ENCODE results near the gene LIN52.

The LIN52 gene

GRCh38 chr14:74207943-74208342 lies 123.2 kb downstream of the LIN52 start:
- DNase-seq (ENCODE audit: low read depth, low spot score), result no peak
- peak; percentile 3 for TF ChIP-seq CTCF (IDR thresholded peaks at IDR 0.05; ENCODE audit: low read depth, low read length)

DNA sequence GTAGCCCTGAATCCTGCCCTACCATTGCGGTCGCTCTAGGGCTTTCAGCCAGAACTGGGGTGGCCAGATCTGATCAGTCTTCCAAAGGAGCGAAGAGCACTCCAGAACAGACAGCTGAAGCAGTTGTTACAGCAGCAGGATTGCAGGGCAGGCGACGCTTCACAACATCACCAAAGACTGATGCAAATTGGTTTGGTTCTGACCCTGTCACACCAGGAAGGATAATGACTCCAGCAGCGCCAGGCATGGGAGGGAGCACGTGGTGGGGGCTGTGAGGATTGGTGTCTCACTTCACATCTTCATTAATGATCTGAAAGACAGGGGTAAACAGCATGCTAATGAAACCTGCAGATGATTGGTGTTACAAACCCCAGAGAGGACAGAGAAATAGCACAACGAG lies 123.9 kb downstream of the LIN52 start:
- in situ Hi-C loops (cut with HindIII; ENCODE audit: low sequenced_read_pairs), result no loop called here
- no peak for TF ChIP-seq CTCF (IDR thresholded peaks at IDR 0.05; ENCODE audit: low read depth, low read length)
- no peak for DNase-seq (ENCODE audit: low read depth, low spot score)
- H3K4me3 ChIP-seq (ENCODE audit: low read depth, low read length), result no peak overlapping the region

More at GRCh38 chr14:74207943-74208342, 123.2 kb downstream of the LIN52 start:
- no peak overlapping the region for H3K4me3 ChIP-seq (ENCODE audit: low read depth, low read length)
- in situ Hi-C loops (cut with HindIII; ENCODE audit: low sequenced_read_pairs), result no loop called here

GRCh38 chr14:74211945-74212580 lies 127.3 kb downstream of the LIN52 start:
- H3K4me3 ChIP-seq (ENCODE audit: low read depth, low read length), result no peak overlapping the region
- no peak for DNase-seq (ENCODE audit: low read depth, low spot score)
- no peak for TF ChIP-seq CTCF (IDR thresholded peaks at IDR 0.05; ENCODE audit: low read depth, low read length)
- in situ Hi-C loops (cut with HindIII; ENCODE audit: low sequenced_read_pairs), result no loop called here

DNA sequence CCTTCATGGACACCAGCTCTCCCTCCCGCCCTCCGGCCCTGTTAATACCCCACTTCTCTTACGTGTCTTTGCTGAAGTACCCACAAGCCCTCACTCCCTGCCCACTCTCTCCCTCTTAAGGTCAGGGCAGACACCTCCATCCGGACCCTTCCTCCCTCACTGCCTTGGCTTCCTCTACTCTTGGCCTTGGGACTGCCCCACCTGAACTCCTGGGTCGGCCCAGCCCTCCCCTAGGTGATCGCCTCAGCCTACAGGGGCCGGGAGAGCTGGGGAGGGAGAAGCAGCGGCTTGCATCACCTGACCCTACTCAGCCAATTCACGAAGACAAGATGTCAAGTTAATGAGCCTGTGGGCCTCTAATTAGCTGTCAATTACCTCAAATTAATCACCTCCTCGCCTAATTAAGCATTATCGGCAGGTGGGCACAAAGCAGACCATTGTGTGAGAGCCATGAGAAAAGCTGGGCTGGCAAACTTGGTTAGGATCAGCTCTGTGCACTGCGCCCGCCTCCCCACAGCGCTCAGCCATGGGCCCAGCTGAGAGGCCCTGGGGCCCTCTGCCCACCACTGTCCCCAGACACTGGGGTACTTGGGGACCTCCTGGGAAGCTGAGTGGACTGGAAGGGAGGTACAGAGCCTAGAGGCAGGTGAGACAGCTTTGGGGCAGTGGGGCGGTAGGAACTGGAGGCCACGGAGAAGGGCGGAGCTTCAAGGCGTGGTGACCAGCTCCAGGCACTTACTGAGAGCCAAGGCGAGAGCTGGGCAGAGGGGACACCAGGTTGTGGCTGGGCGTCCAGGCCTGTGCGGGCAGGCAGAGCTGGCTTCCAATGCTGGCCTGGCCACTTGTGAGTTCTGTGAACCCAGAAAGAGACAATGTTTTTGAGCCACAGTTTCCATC lies 129.4 kb downstream of the LIN52 start:
- in situ Hi-C loops (cut with HindIII; ENCODE audit: low sequenced_read_pairs), result no loop called here
- no peak for DNase-seq (ENCODE audit: low read depth, low spot score)
- no peak overlapping the region for H3K4me3 ChIP-seq (ENCODE audit: low read depth, low read length)
- no peak for TF ChIP-seq CTCF (IDR thresholded peaks at IDR 0.05; ENCODE audit: low read depth, low read length)

- in situ Hi-C loops (cut with HindIII; ENCODE audit: low sequenced_read_pairs), result no loop called here
- no peak for TF ChIP-seq CTCF (IDR thresholded peaks at IDR 0.05; ENCODE audit: low read depth, low read length)
- DNase-seq (ENCODE audit: low read depth, low spot score), result no peak
- H3K4me3 ChIP-seq (ENCODE audit: low read depth, low read length), result no peak overlapping the region
Observed at GRCh38 chr14:74216671-74217070, 131.9 kb downstream of the LIN52 start.

- peak; percentile 96 for TF ChIP-seq CTCF (IDR thresholded peaks at IDR 0.05; ENCODE audit: low read depth, low read length)
- peak; percentile 63 for DNase-seq (ENCODE audit: low read depth, low spot score)
- in situ Hi-C loops (cut with HindIII; ENCODE audit: low sequenced_read_pairs), result no loop called here
- no peak overlapping the region for H3K4me3 ChIP-seq (ENCODE audit: low read depth, low read length)
Observed at GRCh38 chr14:74217672-74218448, 133.1 kb downstream of the LIN52 start.

All from astrocyte of the spinal cord (primary cell).